ENCODE results near the gene ZFP37. TPM values are rescaled to one million over a fixed set of nuclear protein-coding genes. Genes with fewer than 3 reads are reported as not detected.
"Not testable (repeated sequence)": the region's sequence is repeated elsewhere in the genome, so short reads cannot be mapped to it uniquely, and the experiment has no call there.

The ZFP37 gene
- total and polyA plus RNA-seq, 2 experiments from 2014 or later, result 2.3 to 5.6 TPM

DNA sequence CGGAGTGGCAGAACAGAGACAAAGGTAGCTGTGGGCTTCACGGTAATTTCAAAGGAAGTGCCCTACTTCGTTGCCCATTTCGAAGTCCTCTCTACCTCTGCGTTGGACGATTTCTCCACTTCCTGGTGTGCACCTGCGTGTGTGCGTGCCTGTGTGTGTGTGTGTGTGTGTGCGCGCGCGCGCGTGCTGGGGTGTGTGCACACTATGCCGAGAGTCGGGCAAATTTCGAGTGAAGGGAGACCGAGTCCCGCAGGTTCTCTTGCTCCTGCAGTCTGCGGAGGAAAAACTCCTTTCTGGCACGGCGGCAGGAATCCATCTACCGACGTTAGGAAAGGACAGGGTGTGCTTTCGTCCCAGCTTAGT lies 32.6 kb upstream of the ZFP37 start:
- H3K36me3 ChIP-seq (ENCODE audit: insufficient read depth); DNase-seq (ENCODE audit: low spot score); H3K36me3 Mint-ChIP-seq (ENCODE audit: low read depth); H3F3A ChIP-seq (replicated peaks; ENCODE audit: low read depth); H3K4me1 ChIP-seq (ENCODE audit: insufficient read depth); H2AFZ ChIP-seq; H3K9me2 ChIP-seq (ENCODE audit: insufficient read depth); H3K4me3 Mint-ChIP-seq; H3K4me3 ChIP-seq; H3K27ac Mint-ChIP-seq; H3K79me2 ChIP-seq (replicated peaks; ENCODE audit: insufficient read depth); ATAC-seq; H3K4me1 Mint-ChIP-seq; H3K4me2 ChIP-seq; H3K27ac ChIP-seq (ENCODE audit: low read depth): not testable (repeated sequence)
- Histone ChIP-seq H4K20me1 (replicated peaks; ENCODE audit: insufficient read depth) (peaks cover 15% of the 10 kb centered on the region; the same call in 1 of the 2 replicates), H3K27me3 (ENCODE audit: insufficient read depth) (peaks cover 59% of the 10 kb centered on the region)
- Mint-ChIP-seq H3K27me3 (ENCODE audit: insufficient read depth, low read depth, poor library complexity) (peaks cover 39% of the 10 kb centered on the region), H3K9me3 (peaks cover 12% of the 10 kb centered on the region)
- TF ChIP-seq EZH2 (IDR thresholded peaks at IDR 0.05; ENCODE audit: low read depth, unreplicated experiment) (peak; percentile 84), EZH2phosphoT487 (IDR thresholded peaks at IDR 0.05; ENCODE audit: unreplicated experiment) (peak; percentile 36)

GRCh38 chr9:113088456-113089142 lies 32.1 kb upstream of the ZFP37 start:
- not testable (repeated sequence) for H3K4me1 ChIP-seq (ENCODE audit: insufficient read depth); H3K4me3 ChIP-seq; H3K79me2 ChIP-seq (replicated peaks; ENCODE audit: insufficient read depth); ATAC-seq; H3K36me3 Mint-ChIP-seq (ENCODE audit: low read depth); H3K27ac ChIP-seq (ENCODE audit: low read depth); H3K4me1 Mint-ChIP-seq; H3K27ac Mint-ChIP-seq; H3K4me3 Mint-ChIP-seq; H2AFZ ChIP-seq; H3K4me2 ChIP-seq; H3K36me3 ChIP-seq (ENCODE audit: insufficient read depth); H3F3A ChIP-seq (replicated peaks; ENCODE audit: low read depth); H3K9me2 ChIP-seq (ENCODE audit: insufficient read depth)
- H3K27me3 Mint-ChIP-seq (ENCODE audit: insufficient read depth, low read depth, poor library complexity), result peaks cover 38% of the 10 kb centered on the region
- TF ChIP-seq EZH2 (IDR thresholded peaks at IDR 0.05; ENCODE audit: low read depth, unreplicated experiment), result peak; percentile 77
- H3K9me3 Mint-ChIP-seq, result peaks cover 12% of the 10 kb centered on the region
- Histone ChIP-seq H4K20me1 (replicated peaks; ENCODE audit: insufficient read depth) (peaks cover 15% of the 10 kb centered on the region; the same call in 1 of the 2 replicates), H3K27me3 (ENCODE audit: insufficient read depth) (peaks cover 53% of the 10 kb centered on the region)
- DNase-seq (ENCODE audit: low spot score), result peak; percentile 87

DNA sequence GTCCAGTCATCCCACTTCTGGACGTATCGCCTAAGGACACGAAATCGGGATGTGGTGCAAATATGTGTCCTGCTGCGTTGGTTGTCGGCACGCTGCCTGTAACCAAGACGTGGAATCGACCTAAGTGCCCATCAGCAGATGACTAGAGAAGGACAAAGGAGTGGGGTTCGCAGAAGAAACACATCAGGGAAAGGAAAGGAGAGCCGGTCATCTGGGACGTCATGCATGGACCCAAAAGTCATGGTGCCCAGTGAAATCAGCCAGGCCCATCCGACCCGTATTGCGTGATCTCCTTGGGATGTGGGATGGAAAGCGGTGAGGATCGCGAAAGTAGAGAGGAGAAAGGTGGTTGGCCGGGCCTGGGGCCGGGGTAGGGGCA lies 6.4 kb upstream of the ZFP37 start:
- H3K4me3 ChIP-seq; H3K79me2 ChIP-seq (replicated peaks; ENCODE audit: insufficient read depth); DNase-seq (ENCODE audit: low spot score); H4K20me1 ChIP-seq (replicated peaks; ENCODE audit: insufficient read depth); H3K27ac Mint-ChIP-seq; H3K36me3 Mint-ChIP-seq (ENCODE audit: low read depth); H3K4me3 Mint-ChIP-seq; ATAC-seq; H3K36me3 ChIP-seq (ENCODE audit: insufficient read depth); H3K9me2 ChIP-seq (ENCODE audit: insufficient read depth); H3K4me2 ChIP-seq; H3K4me1 ChIP-seq (ENCODE audit: insufficient read depth); H3K27ac ChIP-seq (ENCODE audit: low read depth); H3F3A ChIP-seq (replicated peaks; ENCODE audit: low read depth); H2AFZ ChIP-seq; H3K4me1 Mint-ChIP-seq: not testable (repeated sequence)
- H3K27me3 ChIP-seq (ENCODE audit: insufficient read depth), result peaks cover 45% of the 10 kb centered on the region
- peak; percentile 77 for TF ChIP-seq EZH2 (IDR thresholded peaks at IDR 0.05; ENCODE audit: low read depth, unreplicated experiment)
- peaks cover 13% of the 10 kb centered on the region for H3K9me3 Mint-ChIP-seq
- peaks cover 13% of the 10 kb centered on the region for H3K27me3 Mint-ChIP-seq (ENCODE audit: insufficient read depth, low read depth, poor library complexity)

GRCh38 chr9:113062256-113062931 lies 5.9 kb upstream of the ZFP37 start:
- ATAC-seq; H3K9me2 ChIP-seq (ENCODE audit: insufficient read depth); H3K4me3 Mint-ChIP-seq; DNase-seq (ENCODE audit: low spot score); H3K4me1 Mint-ChIP-seq; H3K4me2 ChIP-seq; H3K79me2 ChIP-seq (replicated peaks; ENCODE audit: insufficient read depth); H3F3A ChIP-seq (replicated peaks; ENCODE audit: low read depth); H4K20me1 ChIP-seq (replicated peaks; ENCODE audit: insufficient read depth); H3K27ac ChIP-seq (ENCODE audit: low read depth); H3K36me3 ChIP-seq (ENCODE audit: insufficient read depth); H3K4me3 ChIP-seq; H3K4me1 ChIP-seq (ENCODE audit: insufficient read depth); H2AFZ ChIP-seq; H3K36me3 Mint-ChIP-seq (ENCODE audit: low read depth); H3K27ac Mint-ChIP-seq: not testable (repeated sequence)
- H3K27me3 ChIP-seq (ENCODE audit: insufficient read depth), result peaks cover 50% of the 10 kb centered on the region
- peaks cover 13% of the 10 kb centered on the region for H3K9me3 Mint-ChIP-seq
- peaks cover 13% of the 10 kb centered on the region for H3K27me3 Mint-ChIP-seq (ENCODE audit: insufficient read depth, low read depth, poor library complexity)

Measured in GM23338 (cell line).